SK-MEL-5 (cell line): ENCODE data around the gene MAPK4. TPM values are rescaled to one million over a fixed set of nuclear protein-coding genes. Genes with fewer than 3 reads are reported as not detected.
"Not testable (repeated sequence)": the region's sequence is repeated elsewhere in the genome, so short reads cannot be mapped to it uniquely, and the experiment has no call there.

ENCODE experiments used
- DNase-seq: peaks from one replicate; pipeline ENCODE4 v3.0.0-alpha.2; 2016; ENCODE audit warnings: low read depth, low spot score
- in situ Hi-C: cut with HindIII; loops from 2 replicates; pipeline ENCODE4 v1.10.0; 2016; ENCODE audit warnings: low sequenced_read_pairs, high pct_unique_total_duplicates, low pct_unique_long_range_greater_than_20kb
- total RNA-seq: library from RNA; depleted of rRNA; stranded (reverse); fragments of >200 nt; shearing (Covaris generic); gene quantifications from 2 replicates; pipeline ENCODE4 v1.2.3, GENCODE V29; 2014

The MAPK4 gene
- total RNA-seq, 1 experiment from 2014 or later = 62.4 TPM

DNA sequence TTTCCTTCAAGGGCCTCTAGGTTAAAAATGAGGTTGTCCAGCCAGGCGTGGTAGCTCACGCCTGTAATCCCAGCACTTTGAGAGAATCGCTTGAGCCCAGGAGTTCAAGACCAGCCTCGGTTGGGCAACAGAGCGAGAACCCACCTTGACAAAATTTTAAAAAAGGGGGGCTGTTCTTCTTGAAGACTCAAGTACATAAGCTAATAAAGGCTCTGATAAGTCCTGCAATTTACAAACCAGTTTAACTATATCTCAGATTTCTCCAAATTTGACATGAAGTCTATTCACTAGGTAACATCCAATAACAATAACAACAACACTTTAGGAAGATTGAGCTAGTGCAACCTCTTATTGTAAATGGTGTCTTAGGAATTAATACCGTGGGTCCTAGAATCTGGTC lies 129.7 kb downstream of the MAPK4 start:
- DNase-seq = no peak
- in situ Hi-C loops = no loop called here

DNA sequence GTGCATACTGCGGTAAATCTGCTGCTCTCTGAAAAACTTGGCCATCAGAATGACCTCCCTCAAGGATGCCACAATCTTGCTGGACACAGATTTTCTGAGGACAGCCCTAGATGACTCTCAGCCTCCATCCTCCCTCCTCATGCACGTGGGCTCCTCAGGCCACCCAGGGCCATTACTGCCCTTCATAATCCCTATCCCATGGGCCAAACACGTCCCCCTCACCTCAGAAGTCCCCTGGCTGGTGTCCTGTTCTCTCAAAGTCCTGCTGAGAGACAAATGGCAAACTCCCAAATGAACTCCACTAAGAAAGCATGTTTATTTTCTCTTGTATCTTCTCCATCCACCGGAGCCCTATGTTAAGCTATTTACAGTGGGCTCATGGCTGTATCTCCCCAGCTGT lies 134.3 kb downstream of the MAPK4 start:
- in situ Hi-C loops = no loop called here
- DNase-seq = no peak

DNA sequence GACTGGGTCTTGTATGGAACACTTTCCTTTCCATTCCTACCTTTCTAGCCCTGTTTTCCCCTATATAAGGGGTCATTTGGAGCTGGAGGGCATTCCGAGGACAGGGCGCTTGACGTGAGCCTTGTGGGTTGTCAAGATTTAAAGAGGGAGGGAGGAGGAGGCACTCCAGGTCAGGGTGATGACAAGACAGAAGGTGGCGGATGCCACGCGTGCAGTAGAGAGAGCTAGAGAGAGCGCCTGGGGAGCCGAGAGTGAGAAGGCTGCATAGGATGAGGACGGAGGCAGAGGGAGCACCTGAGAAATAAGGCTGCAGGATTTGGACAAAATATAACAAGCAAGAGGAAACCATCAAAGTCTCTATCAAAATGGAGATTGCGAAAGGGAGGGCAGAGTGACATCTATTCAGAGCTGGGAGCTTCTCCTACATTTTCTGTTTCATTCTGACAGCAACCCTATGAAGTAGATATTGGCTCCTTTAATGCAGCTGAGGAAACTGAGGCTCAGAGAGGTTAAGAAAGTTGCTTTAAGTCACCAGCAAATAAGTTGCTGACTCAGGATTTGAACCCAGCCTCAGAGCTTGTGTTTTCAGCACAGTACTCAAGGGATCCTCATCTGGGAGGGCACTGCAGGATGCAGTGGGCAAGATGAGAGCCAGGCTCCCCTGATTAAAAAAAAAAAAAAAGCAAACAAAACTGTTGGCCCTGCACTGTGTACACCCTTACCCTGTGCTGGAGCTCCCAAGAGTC lies 135.7 kb downstream of the MAPK4 start:
- in situ Hi-C loops = no loop called here
- no peak for DNase-seq

DNA sequence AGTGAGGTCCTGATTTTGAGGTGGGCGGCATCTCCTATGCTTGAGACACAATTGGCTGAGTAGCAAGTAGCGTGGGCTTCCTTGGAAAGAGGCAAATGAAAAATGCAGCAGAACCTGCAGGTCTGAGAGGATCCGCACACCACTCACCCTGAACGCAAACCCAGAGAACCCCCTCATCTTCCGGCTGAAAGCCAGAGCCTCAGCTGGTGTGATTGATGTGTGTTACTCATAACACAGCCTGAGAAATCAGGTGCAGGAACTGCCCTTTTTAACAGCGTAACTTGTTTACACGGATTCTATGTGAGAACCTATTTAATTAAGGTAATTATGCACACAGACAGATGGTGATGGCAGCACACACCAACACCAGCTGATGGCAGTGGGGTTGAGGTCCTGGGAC lies 136.5 kb downstream of the MAPK4 start:
- DNase-seq = no peak
- in situ Hi-C loops = no loop called here

DNA sequence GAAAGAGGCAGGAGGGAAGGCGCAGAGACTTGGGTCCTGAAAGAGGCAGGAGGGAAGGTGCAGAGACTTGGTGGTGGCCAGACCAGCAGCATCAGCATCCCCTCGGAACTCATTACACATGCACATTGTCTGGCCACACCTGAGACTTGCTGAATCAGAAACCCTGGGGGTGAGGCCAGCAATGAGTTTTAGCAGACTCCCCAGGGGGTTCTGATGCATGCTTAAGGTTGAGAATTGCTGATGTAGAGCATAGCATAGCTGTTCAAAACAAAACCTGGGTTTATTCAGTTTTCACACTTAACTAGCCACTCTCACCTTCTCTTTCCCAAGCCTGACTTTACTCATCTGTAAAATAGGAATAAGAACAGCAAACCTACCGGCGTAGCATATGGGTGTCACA lies 137.0 kb downstream of the MAPK4 start:
- in situ Hi-C loops = no loop called here
- DNase-seq = no peak

DNA sequence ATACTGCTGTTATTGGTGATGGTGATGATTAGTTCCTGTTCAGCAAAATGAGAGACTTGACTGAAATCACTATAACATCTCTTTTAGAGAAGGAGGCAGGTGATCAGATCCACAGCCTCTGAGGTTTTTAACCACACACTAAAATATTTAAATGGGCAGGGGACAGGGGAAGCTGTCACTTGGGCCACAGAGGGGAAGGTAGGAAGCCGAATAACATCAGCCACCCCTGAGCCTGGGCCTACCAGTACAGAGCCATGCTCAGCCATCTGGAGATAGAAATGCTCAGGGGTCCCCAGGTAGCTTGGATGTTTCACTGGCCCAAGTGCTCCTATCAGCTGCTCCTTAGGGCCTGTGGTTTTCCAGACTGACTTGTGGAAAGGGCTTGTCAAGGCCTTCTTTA lies 137.6 kb downstream of the MAPK4 start:
- DNase-seq = no peak
- in situ Hi-C loops = no loop called here

DNA sequence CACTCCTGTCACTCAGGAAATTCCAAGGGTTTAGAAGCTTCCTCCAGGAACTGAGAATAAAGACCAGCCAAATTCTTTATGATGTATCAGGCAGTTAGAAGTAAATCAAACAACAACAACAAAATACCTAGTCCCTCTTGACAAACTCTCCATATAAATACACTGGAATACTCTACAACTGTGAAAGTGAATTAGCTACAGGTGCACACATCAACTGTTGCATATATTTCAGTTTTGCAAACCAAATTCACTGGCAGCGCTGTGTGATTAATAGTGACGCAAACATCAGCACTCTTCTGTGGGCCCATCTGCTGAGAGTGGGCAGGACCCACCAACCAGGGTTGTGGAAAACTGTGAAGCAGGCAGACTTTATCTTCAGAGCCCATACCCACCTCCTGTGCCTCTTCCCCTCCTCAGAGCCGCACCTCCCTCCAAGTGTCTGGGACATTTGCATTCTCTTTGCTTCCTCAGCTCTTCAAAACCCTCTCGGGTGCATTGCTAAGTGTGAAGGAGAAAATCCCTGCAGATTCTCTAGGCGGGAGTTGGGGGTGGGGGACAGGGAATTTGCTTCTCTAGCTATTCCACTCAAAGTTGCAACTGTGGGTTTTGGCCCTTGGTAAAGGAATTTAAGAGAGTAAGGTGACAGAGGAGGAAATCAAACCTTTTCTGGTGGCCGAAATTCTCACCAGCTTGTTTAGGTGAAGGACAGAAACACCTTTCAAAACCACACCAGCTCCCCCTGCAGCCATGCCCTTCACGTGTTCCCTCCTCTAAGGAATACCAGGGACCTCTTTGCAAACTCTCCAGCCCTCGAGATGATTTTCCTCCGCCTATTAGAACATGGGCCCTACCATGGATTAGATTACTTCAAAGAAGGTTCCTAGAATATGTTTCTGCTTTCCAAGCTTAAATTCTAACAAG lies 140.6 kb downstream of the MAPK4 start:
- in situ Hi-C loops = no loop called here
- DNase-seq = no peak

DNA sequence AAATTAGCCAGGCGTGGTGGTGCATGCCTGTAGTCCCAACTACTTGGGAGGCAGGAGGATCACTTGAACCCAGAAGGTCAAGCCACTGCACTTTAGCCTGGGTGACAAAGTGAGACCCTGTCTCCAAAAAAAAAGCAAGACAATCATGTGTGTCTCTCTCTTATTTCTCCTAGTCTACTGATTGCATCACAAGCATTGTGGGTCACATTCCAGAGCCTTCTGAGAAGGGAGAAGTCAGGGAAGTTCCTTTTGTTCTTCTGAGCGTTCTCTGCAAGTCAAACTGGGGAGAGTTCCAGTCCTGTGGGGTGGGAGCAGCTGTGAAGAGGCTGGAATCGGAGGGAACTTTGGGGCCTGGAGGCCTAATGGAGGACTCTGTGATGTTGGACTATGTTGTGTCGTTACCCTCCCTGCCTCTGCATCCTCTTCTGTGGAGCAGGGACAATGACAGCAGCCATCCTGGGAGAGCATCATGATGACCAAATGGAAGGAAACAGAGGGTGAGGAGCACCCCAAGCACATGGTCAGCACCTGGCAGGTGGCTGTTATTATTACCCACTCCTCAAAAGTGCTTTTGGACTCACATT lies 144.6 kb downstream of the MAPK4 start:
- in situ Hi-C loops = no loop called here
- no peak for DNase-seq

DNA sequence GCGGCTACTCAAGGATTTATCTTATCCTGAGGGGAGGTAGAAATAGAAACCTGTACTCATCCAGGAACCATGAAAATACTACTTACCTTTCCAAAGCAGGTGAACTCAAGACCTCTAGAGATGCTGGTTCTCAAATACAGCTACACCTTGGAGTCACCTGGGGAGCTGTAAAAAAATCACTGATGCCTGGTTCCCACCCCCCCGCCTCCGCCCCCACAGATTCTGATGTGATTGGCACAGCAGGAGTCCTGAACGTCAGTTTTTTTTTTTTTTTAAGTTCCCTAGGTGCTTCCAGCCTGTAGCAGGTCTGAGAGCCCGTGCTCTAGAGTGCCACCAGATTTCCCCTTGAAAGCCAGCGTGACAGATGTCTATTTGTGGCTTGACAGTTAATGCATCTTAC lies 146.3 kb downstream of the MAPK4 start:
- in situ Hi-C loops = no loop called here
- DNase-seq = no peak

DNA sequence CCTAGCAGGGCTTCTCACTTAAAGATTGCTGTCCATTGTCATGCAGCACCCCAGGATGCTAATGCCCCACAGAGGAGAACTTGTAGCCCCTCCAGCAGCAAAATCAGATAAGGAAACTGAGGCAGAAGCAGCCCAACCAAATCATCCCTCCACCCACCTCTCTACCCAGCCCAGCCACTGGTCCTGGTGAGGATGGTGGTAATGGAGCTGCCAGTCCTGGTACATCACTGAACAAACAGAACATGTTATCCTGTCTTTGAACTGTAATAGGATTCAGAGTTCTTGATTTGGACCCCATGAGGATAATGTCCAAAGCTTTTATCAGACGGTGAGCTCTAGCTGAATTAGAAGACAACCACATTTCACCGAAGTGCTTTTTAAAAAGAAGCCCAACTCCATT lies 146.8 kb downstream of the MAPK4 start:
- in situ Hi-C loops = no loop called here
- no peak for DNase-seq

DNA sequence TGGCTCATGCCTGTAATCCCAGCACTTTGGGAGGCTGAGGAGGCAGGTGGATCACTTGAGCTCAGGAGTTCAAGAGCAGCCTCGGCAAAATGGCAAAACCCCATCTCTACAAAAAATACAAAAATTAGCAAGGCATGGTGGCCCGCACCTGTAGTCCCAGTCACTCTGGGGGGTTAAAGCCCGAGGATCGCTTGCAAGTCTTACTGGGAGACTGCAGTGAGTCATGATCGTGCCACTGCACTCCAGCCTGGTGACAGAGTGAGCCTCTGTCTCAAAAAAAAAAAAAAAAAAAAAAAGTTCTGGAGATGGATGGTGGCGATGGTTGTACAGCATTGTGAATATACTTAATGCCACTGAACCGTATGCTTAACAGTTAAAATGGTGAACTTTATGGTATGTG lies 147.4 kb downstream of the MAPK4 start:
- DNase-seq, in situ Hi-C loops: not testable (repeated sequence)

DNA sequence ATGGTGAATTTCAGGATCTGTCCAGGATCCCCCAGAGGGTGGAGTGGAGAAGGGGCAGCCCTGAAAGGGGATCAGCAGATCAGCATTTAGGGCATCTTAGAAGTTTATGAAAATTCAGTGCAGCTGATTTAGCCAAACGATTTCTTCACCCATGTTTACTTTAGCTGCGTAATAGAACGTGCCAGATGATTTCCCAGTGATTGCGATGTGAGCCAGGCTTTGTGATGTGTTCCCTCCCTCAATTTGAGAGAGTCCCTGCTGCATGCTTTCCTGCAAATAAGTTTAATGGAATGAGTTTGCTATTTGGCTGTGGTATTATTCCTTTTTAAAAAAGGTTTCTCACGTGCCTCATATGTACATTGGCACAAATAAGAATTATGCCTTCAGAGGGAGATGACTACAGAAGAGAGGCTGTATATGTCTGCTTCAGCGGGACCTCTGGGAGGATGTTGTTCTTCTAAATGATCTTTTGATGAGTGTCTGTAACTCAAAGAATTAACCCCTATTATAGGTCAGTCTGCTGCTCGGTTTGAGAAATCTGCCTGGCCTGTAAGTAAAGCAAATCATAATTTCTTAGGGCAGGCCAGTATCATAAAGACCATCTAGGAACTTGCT lies 148.1 kb downstream of the MAPK4 start:
- in situ Hi-C loops = no loop called here
- no peak for DNase-seq

DNA sequence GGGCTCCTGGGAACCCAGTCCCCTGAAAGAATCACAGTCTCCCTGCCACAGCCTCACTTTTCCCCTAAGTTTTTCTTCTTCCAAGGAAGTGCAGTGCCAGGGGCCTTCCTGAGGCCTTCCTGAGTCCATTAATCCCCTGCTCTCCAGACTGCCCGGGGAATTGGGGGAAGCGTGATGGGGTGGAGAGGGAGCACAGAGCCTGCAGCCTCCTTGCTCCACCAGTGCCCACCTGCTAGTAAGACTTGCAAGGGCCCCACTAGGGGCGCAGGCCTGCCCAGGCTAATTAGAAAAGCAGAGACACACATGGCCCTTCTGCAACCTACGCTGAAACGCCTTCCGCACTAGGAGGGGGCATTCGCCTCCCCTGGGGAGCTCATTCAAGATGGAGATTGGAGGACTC lies 149.3 kb downstream of the MAPK4 start:
- DNase-seq = no peak
- in situ Hi-C loops = no loop called here

DNA sequence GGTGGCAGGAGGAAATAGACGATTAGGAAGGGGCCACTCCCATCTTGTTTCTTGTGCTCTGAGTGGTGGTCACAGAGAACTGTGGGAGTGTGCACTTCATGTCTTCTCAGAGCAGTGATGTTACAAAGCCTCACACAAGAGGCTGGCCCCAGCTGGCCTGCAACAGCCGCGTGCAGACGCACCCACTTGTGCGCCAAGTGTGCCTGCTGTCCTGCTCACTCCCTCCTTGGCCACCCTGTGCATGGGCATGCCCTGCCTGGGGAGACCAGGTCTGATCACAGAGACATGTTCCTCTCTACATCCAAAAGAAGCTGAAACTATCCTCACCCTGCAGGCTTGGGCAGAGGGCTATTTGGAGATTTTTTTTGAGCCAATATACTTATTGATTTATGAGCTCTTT lies 151.5 kb downstream of the MAPK4 start:
- in situ Hi-C loops = no loop called here
- DNase-seq = no peak

DNA sequence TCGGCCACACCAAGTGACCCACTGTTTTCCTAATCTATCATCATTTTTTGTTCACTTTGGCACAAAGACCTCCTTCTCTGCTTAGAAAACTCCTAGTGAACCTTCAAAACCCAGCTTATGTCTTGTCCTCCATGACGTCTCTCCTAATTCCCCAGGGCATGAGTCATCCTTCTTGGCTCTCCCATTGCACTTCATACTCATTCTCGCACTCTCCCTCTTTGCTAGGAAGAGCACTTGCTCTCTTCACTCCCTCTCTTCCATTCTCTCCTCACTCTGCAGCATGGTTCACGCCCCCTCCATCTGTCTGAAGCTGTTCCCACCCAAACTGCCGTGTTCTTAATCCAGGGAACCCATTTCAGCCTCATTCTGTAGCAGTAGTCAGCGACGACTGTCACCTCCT lies 156.0 kb downstream of the MAPK4 start:
- DNase-seq = peak; percentile 77
- in situ Hi-C loops = no loop called here

DNA sequence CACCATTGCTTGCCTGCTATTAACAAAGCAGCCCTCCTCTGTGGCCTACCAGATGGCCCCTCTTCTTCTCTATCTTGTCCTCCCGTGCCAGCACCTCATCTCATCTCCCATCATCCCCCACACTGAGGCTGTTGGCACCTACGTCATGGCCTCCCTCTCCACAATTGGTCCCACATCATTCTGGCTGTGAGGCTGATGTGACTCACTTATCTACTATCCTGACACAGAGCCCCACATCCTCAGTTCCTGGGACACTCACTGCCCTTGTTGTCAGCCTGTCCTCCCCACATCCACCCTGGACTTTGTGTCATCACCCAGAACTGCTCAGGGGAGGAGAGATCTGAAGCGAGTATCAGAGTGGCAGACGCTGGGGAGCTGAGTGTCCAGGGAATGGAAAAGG lies 157.0 kb downstream of the MAPK4 start:
- in situ Hi-C loops = no loop called here
- DNase-seq = no peak

DNA sequence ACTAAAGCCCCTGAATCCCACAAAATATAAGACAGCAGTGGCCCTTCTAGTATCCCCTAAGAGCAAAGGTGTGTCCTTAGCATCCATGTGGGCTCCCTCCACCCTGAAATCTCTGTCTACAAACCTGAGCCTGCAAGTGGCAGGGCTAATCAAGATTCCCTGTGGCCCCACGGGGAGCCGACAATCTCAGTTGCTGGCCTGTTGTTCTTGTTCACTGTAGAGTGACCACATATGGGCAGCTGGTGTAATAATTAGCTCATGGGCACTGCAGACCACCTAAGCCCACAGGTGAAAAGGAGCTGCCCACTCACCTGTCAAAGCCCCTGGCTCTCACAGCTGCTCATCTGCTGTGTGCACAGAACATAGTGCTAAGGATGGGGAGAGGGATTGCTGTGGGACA lies 157.7 kb downstream of the MAPK4 start:
- in situ Hi-C loops = no loop called here
- no peak for DNase-seq
